GM18511 (cell line): ENCODE data around the gene DIDO1.
"Not testable (repeated sequence)": the region's sequence is repeated elsewhere in the genome, so short reads cannot be mapped to it uniquely, and the experiment has no call there.

ENCODE experiments used
- ATAC-seq: cut with Tn5 transposase; IDR thresholded peaks from one replicate; pipeline ENCODE4 v1.9.1; 2021; ENCODE audit warnings: mild to moderate bottlenecking, moderate library complexity; ENCODE audit not compliant: unreplicated experiment

DIDO1 gene

DNA sequence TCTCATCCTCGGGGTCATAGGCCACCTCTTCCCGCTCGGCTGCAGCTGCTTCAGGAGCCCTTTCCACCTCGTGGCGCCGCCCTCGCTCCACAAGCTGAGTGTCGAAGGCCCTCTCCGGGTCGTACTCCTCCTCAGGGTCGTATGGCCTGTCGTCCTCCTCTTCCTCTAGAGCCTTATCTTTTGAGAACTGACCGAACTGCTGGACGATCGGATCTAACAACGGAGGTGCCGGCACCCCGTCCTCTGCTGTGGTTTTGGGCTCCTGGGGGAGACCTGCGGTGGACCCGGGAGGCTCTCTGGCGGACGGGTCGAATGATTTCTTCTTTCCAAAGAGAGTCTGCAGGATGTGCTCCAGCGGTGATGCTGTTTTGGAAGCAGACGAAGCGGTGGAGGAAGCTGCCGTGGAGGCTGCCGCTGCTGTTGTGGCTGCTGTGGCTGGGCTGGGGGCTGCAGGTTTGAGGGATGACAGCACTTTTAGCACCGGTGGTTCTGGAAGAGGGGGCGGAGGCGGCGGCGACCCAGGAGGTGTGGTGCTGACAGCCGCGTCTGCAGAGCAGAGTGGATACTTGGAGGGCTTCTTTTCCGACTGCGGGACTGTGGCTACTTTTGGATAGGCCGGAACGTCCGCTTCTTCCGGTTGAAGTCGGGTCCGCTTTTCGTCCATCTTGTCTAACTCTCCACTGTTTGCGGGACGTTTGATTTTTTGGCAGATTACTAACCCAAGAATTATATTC is 44.5 kb downstream of the DIDO1 start:
- no peak for ATAC-seq

DNA sequence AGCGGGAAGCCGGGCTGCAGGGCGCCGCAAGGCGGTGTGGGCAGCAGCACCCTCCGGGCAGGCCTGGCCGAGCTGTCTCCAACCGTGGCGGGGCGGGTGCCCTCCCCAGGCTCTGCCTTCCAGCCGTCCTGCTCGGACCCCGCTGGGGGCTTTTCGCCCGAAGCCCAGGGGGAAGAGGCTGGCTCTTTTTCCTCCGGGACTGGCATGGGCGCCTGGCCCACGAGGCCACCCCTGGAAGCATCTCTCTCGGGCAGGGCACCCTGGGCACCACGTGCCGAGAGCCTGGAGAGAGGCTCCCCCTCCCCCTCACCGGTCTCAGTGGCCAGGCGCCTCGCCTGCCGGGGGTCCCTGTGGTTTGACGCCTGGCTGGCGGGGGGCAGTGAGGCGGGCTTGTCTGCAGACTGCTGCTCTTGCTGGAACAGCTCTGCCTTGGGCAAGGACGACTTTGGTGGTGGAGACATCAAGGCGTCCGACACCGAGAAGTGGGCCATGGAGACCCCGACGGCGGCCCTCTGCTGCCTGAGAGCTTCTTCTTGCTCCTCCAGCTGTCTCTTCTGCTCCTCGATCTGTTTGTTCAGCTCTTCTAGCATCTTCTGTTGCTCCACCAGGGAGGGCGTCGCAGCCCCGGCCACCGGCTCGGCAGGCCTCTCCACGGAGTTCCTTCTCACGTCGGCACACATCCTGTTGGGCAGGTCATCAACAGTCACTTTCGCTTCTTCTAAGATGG is 45.2 kb downstream of the DIDO1 start:
- ATAC-seq, result no peak

DNA sequence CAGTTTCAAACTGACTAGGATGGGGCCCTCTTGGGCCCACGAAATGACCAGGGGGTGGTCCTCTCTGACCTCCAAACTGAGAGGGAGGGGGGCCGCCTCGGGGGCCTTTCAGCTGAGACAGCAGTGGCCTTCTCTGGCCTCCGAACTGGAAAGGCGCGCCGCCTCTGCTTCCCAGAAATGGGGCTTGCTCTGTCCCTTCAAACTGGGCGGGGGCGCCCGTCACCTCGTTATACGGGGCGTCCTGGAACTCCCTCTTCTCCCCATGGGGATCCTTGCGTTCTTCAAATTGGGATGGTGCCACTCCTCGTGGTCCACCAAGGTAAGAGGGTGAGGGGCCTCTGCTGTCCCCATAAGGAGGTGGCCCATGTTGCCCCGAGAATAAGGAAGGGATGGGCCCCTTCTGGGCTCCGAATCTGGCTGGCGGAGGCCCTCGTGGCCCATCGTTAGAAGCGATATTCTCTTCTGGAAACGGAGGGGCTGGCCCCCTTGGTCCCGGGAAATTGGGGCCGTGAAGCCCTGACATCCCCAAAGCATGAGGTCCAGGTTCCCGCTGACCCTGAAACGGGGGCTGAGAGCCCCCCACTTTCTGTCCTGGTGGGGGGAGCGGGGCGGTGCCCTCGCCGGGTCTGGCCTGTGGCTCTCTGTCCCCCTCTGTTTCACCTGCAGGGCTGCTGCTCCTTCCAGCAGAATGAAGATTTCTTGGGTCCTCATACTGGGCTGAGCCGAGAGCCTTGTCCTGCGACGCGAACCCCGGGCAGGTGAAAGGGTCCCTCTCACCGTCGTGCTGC is 46.0 kb downstream of the DIDO1 start:
- no peak for ATAC-seq

DNA sequence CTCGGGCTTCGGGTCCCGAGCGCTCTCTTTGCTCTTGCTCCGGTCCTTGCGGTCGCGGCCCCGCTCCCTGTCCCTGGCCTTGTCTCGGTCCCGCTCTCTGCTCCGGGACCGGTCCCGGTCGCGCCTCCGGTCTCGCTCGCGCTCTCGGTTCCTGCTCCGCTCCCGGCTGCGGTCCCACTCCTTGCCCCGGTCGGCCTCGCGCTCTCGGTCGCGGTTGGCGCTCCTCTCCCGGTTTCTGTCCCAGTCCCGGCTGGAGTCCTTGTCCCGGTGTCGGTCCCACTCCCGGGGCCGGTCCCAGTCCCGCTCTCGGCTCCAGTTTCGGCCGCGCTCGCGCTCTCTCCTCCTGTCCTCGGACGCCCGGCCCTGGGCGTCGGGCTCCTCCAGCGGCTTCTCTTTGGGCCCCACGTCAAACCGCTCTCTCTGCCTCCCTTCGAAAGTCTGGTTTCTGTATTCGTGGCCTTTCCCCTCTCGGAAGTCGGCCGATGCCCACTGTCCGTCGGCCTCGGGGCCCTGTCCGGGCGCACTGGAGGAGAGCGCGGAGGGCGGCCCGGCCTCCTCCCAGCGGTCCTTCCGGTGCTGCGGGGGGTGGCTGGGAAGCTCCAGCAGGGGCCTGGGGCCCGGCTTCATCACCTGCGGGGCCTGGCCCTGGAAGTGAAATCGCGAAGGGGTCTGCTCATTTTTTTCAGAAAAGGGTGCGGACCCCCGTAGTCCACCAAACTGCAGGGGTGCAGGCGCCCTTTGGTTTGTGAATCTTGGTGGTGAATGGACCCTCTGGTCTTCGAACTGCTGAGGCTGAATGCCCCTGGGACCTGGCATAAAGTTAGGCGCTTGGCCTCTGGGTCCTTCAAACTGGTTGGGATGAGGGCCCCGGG is 46.8 kb downstream of the DIDO1 start:
- ATAC-seq, result no peak

DNA sequence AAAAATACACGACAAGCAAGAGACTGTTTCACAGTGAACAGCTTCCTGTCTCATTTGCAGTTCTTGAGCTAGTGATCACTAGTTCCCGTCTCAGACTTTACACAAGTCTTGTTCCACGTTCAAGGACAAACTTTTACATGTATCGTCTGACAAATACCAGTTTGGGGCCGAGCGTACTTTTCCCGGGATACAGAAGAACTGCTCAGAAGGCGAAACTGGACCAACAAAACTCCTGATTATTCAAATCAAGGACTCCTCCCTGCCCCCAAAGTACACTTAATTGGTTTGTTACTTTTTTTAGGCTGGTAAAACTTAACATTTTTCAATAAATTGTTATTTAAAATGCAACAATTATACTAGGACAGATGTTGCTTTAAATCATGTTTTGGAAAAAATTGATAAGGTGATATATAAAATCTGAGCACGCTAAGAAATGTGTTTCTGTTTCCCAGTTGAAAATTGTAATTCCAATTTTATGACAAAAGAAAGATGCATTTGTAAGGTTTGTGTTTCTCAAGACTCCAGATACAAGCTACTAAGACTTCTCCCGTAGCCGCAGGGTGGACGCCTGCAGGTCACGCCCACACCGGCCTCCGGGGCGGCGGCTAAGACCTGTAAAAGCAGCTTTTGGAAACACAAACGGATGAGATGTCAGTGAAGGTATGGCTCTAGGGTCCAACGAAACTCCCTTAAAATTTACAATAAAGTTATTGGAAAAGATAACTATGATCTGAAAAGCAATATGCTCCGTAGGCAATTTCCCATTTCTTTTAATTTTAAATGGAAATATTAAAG is 47.9 kb downstream of the DIDO1 start:
- no peak for ATAC-seq

DNA sequence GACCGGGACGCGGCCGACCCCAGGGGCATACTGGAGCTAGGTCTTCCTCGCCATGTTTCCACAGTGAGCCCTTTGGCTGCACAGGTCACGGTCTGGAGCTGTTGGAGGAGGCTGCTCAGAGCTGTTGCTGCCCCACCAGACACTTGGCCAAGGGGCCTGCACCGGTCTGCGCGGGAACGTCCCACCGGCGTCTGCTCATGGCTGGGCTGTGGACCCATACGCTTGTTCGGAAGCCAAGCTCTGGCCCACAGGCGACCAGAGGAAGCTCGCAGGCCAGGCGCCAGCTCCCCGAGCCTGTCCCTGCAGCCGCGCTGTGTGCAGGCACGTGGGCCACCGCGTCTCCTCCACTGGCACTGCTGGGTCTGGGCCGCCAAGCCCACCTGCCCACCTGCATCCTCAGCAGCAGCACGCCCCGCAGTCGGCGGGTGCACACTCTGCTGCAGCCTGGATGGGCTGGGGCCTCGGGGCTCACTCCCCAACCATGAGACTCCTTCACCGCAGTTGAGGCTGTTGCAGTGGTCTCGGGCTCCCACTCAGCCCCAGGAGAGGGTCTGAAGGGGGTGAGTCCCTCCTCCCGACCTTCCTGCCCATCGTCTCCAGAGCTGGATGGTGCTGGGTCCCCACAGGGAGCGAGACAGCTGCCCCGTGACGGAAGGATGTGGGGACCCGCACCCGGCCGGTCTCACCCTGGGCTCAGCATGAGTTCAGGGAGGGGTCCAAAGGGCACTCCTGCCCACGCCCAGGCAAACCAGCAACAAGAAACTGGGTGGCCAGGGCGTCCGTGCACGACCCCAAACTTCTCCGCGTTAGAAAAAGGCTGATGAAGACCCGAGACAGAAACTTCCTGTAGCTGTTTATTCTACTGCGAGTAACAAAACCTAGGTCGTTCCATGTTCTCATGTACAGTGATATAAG is 49.1 kb downstream of the DIDO1 start:
- no peak for ATAC-seq

DNA sequence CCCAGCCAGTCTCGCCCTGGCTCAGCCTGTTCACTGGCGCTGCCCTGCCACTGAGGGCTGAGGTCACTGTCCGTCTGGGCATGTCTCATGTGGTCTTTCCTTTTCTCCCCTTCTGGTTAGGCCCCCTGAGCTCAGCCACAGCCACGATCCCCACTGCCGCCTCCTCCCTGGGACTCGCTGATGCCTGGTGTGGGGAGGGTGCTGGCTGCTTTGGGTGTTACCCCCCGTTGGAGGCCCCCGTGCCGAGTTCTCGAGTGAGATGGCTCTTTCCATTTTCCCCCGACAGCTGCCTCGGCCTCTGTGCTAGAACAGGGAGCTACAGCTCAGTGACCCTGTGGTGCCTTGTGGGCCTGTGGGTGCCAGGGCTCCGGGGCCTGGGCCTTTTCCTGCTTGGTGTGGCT is 49.8 kb downstream of the DIDO1 start:
- no peak for ATAC-seq

DNA sequence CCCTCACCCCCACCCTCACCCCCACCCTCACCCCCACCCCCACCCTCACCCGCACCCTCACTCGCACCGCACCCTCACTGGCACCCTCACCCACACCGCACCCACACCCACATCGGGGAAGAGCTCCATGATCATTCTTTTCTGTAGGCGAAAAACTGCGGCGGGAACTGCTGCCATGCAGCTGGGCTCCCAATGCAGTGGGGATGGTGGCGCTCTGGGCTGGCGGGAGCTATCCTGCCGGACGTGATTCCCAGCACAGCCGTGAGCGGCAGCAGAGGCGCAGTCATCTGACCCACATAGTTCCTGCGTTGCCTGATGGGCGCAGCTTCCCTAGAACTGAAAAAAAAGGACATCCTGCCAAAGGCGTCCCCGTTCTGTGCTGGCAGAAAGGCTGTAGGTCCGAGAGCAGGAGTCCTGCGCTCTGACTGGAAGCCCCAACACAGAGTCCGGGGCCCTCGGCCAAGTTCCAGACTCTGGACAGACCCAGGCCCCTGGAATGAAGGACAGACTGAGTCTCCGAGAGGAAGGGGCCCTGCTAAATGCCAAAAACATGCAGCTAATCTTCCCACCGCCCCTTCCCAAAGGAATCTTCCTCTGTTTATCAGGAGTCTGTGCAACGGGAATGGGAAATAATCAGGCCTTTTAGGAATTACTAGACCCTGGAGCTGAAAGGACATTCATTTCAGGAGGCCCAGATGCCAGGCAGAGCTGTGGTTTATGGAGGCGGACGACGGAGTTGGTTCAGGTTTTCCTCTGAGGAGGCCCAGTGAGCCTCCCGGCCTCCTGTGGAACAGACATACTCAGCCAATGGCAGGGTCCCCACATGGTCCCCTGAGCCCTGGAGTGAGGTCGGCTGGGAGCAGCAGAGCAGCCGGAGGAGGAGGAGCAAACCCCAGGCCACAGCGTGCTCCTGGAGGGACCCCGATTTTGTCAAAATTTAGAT is 50.6 kb downstream of the DIDO1 start:
- no peak for ATAC-seq

DNA sequence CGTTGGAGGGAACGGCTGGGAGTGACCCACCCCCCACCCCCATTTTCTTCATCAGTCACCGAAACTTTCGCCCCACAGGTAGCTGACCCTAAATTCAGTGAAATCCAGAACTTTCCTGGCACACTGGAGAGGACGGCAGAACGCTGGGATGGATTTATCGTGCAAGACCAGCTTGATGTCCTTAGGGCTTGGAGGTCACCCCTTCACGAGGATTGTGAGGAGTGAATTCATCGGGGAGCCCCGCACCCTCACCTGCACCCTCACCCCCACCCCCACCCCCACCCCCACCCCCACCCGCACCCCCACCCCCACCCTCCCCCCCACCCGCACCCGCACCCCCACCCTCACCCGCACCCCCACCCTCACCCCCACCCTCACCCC is 51.4 kb downstream of the DIDO1 start:
- ATAC-seq, result no peak

DNA sequence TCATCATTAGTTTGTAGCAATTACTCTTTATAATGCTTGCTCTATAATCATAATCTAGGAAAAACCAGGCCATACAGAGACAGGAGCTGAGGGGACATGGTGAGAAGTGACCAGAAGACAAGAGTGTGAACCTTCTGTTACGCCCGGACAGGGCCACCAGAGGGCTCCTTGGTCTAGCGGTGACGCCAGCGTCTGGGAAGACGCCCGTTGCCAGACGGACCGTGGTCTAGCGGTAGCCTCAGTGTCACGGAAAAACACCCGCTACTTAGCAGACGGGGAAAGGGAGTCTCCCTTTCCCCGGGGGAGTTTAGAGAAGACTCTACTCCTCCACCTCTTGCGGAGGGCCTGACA is 52.6 kb downstream of the DIDO1 start:
- not testable (repeated sequence) for ATAC-seq

DNA sequence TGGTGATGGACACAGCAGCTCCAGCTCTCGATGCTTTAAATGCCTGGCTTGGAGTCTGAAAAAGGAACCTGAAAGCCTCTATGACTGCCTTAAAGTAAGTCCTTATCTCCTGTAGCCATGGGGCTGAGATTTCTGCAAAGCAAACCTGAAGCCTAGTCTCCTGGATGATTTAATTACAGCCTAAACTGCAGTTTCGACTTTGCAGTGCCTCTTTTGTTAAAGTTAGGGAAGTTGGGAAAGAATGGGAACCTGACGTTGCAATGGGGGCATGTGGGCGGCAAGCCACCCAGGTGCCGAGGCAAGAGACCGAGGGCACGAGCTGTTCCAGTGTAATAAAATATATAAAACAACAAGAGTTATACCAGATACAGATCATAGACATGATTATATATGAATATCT is 53.0 kb downstream of the DIDO1 start:
- no peak for ATAC-seq

DNA sequence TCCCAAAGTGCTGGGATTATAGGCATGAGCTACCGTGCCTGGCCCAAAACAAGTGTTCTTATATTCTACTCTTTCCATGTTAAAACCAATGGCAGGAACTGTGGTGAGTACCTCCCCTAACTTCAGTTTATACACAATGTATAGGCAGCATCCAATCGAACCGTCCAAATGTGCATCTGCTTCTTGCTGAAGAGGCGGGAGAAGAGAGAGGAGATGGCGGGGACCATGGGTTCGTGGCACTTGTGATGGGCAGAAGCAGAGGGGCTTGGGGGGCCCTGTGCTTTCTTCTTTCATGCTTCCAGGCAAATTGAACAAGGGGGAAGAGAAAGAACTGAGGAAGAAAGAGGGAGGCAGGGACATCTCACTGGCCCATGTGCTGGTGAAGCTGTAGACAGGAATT is 53.4 kb downstream of the DIDO1 start:
- ATAC-seq, result no peak

DNA sequence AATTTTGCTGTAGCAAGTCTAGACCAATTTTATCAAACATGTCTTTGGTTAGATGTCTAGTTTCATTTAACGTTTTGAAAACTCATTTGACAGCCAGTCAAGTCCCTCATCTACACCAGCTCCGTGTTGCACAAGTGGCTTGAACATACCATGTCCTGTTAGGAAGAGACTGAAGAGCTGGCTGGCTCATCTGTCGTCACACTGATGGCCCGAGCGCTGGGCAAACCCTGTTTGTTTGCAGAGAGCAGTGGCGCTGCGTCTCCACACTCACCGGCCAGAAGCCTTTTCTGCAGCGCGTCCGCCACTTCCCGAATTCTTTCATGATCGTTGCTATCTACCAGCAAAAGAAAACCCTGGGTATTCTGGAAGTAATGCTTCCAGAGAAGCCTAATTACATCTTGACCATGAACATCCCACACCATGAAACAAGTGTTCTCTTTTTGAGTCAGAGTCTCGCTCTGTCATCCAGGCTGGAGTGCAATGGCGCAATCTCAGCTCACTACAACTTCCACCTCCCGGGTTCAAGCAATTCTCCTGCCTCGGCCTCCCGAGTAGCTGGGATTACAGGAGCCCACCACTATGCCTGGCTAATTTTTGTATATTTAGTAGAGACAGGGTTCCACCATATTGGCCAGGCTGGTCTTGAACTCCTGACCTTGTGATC is 54.0 kb downstream of the DIDO1 start:
- no peak for ATAC-seq

DNA sequence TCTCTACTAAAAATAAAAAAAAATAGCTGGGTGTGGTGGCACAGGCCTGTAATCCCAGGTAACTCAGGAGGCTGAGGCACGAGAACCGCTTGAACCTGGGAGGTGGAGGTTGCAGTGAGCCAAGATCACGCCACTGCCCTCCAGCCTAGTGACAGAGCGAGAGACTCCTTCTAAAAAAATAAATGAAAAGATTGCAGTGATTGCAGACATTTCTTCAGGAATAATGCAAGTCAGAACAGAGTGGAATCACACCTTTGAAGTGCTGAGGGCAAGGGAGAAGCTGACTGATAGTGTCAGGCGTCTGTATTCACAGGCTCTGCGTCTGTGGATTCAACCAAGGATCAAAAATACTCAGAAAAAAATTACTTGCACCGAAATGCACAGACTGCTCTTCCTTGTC is 62.1 kb downstream of the DIDO1 start:
- ATAC-seq, result no peak

DNA sequence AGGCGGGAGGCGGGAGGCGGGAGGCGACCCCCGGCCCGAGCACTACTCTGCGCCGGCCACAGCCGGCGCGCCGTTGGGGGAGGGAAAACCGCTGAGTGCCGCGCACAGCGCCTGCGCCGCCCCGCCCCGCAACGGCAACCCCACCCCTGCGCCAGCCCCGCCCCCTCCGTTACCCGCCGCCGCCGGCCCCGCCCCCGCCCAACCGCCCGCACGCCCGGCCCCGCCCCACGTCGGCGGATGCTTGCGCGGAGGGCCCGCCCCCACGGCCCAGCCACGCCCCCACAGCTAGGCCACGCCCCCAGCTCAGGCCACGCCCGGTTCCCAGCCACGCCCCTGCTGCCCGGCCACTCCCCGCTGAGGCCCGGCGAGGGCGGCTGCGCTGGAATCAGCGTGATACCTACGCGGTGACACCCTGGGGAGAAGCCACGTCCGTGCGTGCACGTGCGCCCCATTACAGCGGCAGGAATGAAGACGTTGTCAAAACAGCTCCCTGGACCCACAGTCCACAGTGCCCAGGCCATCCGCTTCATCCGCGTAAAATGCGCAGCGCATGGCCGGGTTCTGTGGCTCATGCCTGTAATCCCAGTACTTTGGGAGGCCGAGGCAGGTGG is 64.5 kb downstream of the DIDO1 start, which contains the start of gene TCFL5:
TSS of gene TCFL5 (minus strand) at position 97 of the 611 bp plus-strand sequence. CDS start 152 bp downstream, outside the sequence.
- ATAC-seq, result peak; percentile 71

DNA sequence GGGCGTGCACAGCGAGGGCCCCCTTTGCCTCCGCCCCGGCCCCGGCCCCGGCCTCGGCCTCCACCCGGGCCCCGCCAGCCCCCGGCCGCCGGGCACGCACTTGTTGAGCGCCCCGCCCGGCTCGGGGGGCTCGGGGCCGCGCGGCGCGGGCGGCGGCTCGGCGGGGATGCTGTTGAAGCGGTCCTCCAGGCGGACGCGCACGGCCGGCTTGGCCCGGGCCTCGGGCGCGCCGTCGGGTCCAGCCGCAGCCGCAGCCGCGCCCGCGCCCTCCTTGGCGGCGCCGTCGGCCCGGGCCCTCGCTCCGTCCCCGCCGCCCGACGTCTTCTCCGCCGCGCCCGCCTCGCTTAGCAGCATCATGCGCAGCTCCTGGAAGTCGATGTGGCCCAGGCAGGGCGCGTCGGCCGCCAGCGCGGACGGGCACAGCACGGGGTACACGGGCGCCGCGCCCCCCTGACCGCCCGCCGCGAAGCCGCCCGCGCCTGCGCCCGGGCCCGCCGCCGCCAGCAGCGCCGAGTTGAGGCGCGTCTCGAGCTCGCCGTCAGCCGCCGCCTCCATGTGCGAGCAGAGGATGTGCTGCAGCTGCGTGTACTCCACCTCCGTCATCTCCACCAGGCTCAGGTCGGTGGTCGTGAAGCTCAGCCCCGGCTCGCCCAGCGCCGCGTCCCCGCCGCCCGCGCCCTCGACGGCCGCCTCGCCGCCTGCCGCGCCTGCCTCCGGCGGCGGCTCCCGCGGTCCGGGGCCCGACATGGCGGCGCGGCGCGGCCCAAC is 65.2 kb downstream of the DIDO1 start:
- peak; percentile 47 for ATAC-seq
